Mesendoderm (in vitro differentiated cells): Measurements from ENCODE around the gene ZEB2.

Source experiments
- DNase-seq: peaks from one replicate; pipeline ENCODE4 v3.0.0; 2013
- H2AK5ac ChIP-seq: 2 replicates; pipeline ENCODE4 v1.6.1; 2013; ENCODE audit warnings: low read length, inconsistent platforms
- H2BK120ac ChIP-seq: 2 replicates; pipeline ENCODE4 v1.6.1; 2013; ENCODE audit warnings: low read depth, mild to moderate bottlenecking, low read length, moderate library complexity, mixed read lengths
- H2BK15ac ChIP-seq: replicated peaks from 2 replicates; pipeline ENCODE4 v1.6.1; 2013; ENCODE audit warnings: low read depth, mild to moderate bottlenecking, moderate library complexity
- H2BK5ac ChIP-seq: 2 replicates; pipeline ENCODE4 v1.6.1; 2013; ENCODE audit warnings: low read length, inconsistent platforms
- H3K18ac ChIP-seq: 2 replicates; pipeline ENCODE4 v1.6.1; 2013; ENCODE audit warnings: mild to moderate bottlenecking, low read length, mixed read lengths
- H3K23ac ChIP-seq: one replicate; pipeline ENCODE4 v1.6.1; 2013; ENCODE audit warnings: low read length
- H3K27ac ChIP-seq: 2 replicates; pipeline ENCODE4 v1.5.1; 2013; ENCODE audit warnings: low read depth, mild to moderate bottlenecking, inconsistent platforms, low read length, moderate library complexity
- H3K27me3 ChIP-seq: 2 replicates; pipeline ENCODE4 v1.6.1; 2013; ENCODE audit warnings: low read length, control low read depth, mild to moderate bottlenecking, inconsistent platforms; ENCODE audit not compliant: insufficient read depth, poor library complexity
- H3K36me3 ChIP-seq: 2 replicates; pipeline ENCODE4 v1.6.1; 2013; ENCODE audit warnings: low read length, inconsistent platforms; ENCODE audit not compliant: control insufficient read depth, insufficient read depth
- H3K4ac ChIP-seq: one replicate; pipeline ENCODE4 v1.6.1; 2013; ENCODE audit warnings: low read depth, mild to moderate bottlenecking, low read length, moderate library complexity
- H3K4me1 ChIP-seq: 2 replicates; pipeline ENCODE4 v1.6.1; 2013; ENCODE audit warnings: low read depth, low read length, inconsistent platforms; ENCODE audit not compliant: control insufficient read depth
- H3K4me2 ChIP-seq: 2 replicates; pipeline ENCODE4 v1.6.1; 2013; ENCODE audit warnings: low read length
- H3K4me3 ChIP-seq: 2 replicates; pipeline ENCODE4 v1.5.1; 2013; ENCODE audit warnings: mild to moderate bottlenecking, low read length
- H3K56ac ChIP-seq: one replicate; pipeline ENCODE4 v1.6.1; 2013; ENCODE audit warnings: low read length
- H3K79me1 ChIP-seq: 2 replicates; pipeline ENCODE4 v1.6.1; 2013; ENCODE audit warnings: low read length, inconsistent platforms
- H3K79me2 ChIP-seq: 2 replicates; pipeline ENCODE4 v1.6.1; 2013; ENCODE audit warnings: mild to moderate bottlenecking, low read length; ENCODE audit not compliant: control insufficient read depth, insufficient read depth
- H3K9ac ChIP-seq: 2 replicates; pipeline ENCODE4 v1.6.1; 2013; ENCODE audit warnings: low read length, inconsistent platforms
- H4K5ac ChIP-seq: one replicate; pipeline ENCODE4 v1.6.1; 2013; ENCODE audit warnings: low read length
- H4K8ac ChIP-seq: one replicate; pipeline ENCODE4 v1.6.1; 2013; ENCODE audit warnings: low read depth, mild to moderate bottlenecking, control low read depth, low read length, moderate library complexity
- WGBS: extraction: QIAGEN DNeasy Blood & Tissue Kit; methylation state at CpG from one replicate; pipeline ENCODE4 v1.1.7; 2013; ENCODE audit warnings: low lambda C conversion rate, missing lambda C conversion rate; ENCODE audit not compliant: insufficient coverage; ENCODE audit errors: extremely low coverage; 5-methylcytosine and 5-hydroxymethylcytosine counted together

The ZEB2 gene

GRCh38 chr2:144548532-144549191 lies 28.7 kb upstream of the ZEB2 start:
- no peak overlapping the region for H3K4me2 ChIP-seq
- H2BK5ac ChIP-seq, result no peak overlapping the region
- DNase-seq, result no peak
- no peak overlapping the region for H2AK5ac ChIP-seq
- H4K8ac ChIP-seq, result no peak overlapping the region
- H3K4me1 ChIP-seq, result no peaks in the 10 kb centered on the region
- H2BK15ac ChIP-seq, result no peak overlapping the region
- H3K23ac ChIP-seq, result no peak overlapping the region
- H2BK120ac ChIP-seq, result no peak overlapping the region
- H3K79me1 ChIP-seq, result no peaks in the 10 kb centered on the region
- no peak overlapping the region for H3K4ac ChIP-seq
- H3K4me3 ChIP-seq, result no peak overlapping the region
- no peaks in the 10 kb centered on the region for H3K27me3 ChIP-seq
- no peak overlapping the region for H3K18ac ChIP-seq
- no peak overlapping the region for H3K27ac ChIP-seq
- H4K5ac ChIP-seq, result no peak overlapping the region
- H3K36me3 ChIP-seq, result no peaks in the 10 kb centered on the region
- no peak overlapping the region for H3K56ac ChIP-seq
- H3K79me2 ChIP-seq, result no peaks in the 10 kb centered on the region
- H3K9ac ChIP-seq, result no peak overlapping the region

GRCh38 chr2:144548088-144548487 lies 28.2 kb upstream of the ZEB2 start:
- no peaks in the 10 kb centered on the region for H3K36me3 ChIP-seq
- H2BK5ac ChIP-seq, result no peak overlapping the region
- H3K18ac ChIP-seq, result no peak overlapping the region
- no peak overlapping the region for H2AK5ac ChIP-seq
- H3K56ac ChIP-seq, result no peak overlapping the region
- H3K4ac ChIP-seq, result no peak overlapping the region
- no peak overlapping the region for H3K4me2 ChIP-seq
- no peak overlapping the region for H2BK120ac ChIP-seq
- no peak overlapping the region for H3K9ac ChIP-seq
- no peaks in the 10 kb centered on the region for H3K79me1 ChIP-seq
- H2BK15ac ChIP-seq, result no peak overlapping the region
- DNase-seq, result no peak
- H3K4me1 ChIP-seq, result no peaks in the 10 kb centered on the region
- H3K79me2 ChIP-seq, result no peaks in the 10 kb centered on the region
- H3K27me3 ChIP-seq, result no peaks in the 10 kb centered on the region
- H3K23ac ChIP-seq, result no peak overlapping the region
- WGBS, result no CpG with 5 or more reads among the region's 1 CpG
- no peak overlapping the region for H3K4me3 ChIP-seq
- H4K5ac ChIP-seq, result no peak overlapping the region
- no peak overlapping the region for H3K27ac ChIP-seq
- H4K8ac ChIP-seq, result no peak overlapping the region

DNA sequence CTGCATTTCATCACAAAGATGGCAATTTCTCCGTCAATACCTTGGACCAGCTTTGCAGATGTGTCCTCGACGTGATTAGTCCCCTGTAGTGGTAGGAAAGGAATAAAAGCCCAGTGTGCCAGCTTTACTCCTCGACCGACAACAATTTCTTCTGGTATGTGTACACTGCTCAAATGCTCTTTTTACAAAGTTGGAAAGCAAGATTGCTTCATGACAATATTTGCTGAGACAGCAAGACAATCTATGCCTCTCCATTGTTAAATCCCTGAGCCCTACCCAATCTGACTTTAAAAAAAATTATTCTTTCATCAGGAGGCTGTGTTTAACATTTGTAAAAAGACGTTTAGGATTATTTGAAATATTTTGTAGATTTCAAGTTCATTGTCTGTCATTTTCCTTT lies 27.6 kb upstream of the ZEB2 start:
- H3K4me2 ChIP-seq, result no peak overlapping the region
- H4K8ac ChIP-seq, result no peak overlapping the region
- H2BK5ac ChIP-seq, result no peak overlapping the region
- no peak overlapping the region for H2BK15ac ChIP-seq
- WGBS, result 100% methylated on average over 1 of the region's 6 CpGs
- no peaks in the 10 kb centered on the region for H3K79me1 ChIP-seq
- no peak overlapping the region for H3K9ac ChIP-seq
- no peak overlapping the region for H4K5ac ChIP-seq
- no peaks in the 10 kb centered on the region for H3K79me2 ChIP-seq
- no peak overlapping the region for H2AK5ac ChIP-seq
- no peak overlapping the region for H3K23ac ChIP-seq
- H3K4me1 ChIP-seq, result no peaks in the 10 kb centered on the region
- no peaks in the 10 kb centered on the region for H3K27me3 ChIP-seq
- H3K4ac ChIP-seq, result no peak overlapping the region
- no peak overlapping the region for H2BK120ac ChIP-seq
- no peak overlapping the region for H3K18ac ChIP-seq
- H3K4me3 ChIP-seq, result no peak overlapping the region
- no peak overlapping the region for H3K27ac ChIP-seq
- DNase-seq, result no peak
- H3K56ac ChIP-seq, result no peak overlapping the region
- H3K36me3 ChIP-seq, result no peaks in the 10 kb centered on the region

GRCh38 chr2:144546933-144547332 lies 27.0 kb upstream of the ZEB2 start:
- no peak for DNase-seq
- H3K4me2 ChIP-seq, result no peak overlapping the region

GRCh38 chr2:144545787-144546186 lies 25.9 kb upstream of the ZEB2 start:
- H3K23ac ChIP-seq, result no peak overlapping the region
- H3K18ac ChIP-seq, result no peak overlapping the region
- no peak overlapping the region for H4K5ac ChIP-seq
- H3K9ac ChIP-seq, result no peak overlapping the region
- H2BK5ac ChIP-seq, result no peak overlapping the region
- H3K27me3 ChIP-seq, result no peaks in the 10 kb centered on the region
- DNase-seq, result no peak
- no peak overlapping the region for H2AK5ac ChIP-seq
- no peak overlapping the region for H3K4me2 ChIP-seq
- no peak overlapping the region for H3K4me3 ChIP-seq
- no peak overlapping the region for H4K8ac ChIP-seq
- no peaks in the 10 kb centered on the region for H3K36me3 ChIP-seq
- no peaks in the 10 kb centered on the region for H3K79me2 ChIP-seq
- H3K56ac ChIP-seq, result no peak overlapping the region
- no peak overlapping the region for H2BK120ac ChIP-seq
- H3K4ac ChIP-seq, result no peak overlapping the region
- no peak overlapping the region for H3K27ac ChIP-seq
- H3K4me1 ChIP-seq, result no peaks in the 10 kb centered on the region
- no peak overlapping the region for H2BK15ac ChIP-seq
- WGBS, result no CpG with 5 or more reads among the region's 2 CpGs
- H3K79me1 ChIP-seq, result no peaks in the 10 kb centered on the region

More at GRCh38 chr2:144546933-144547332, 27.0 kb upstream of the ZEB2 start:
- Histone ChIP-seq H3K79me1 (no peaks in the 10 kb centered on the region), H4K5ac (no peak overlapping the region), H3K36me3 (no peaks in the 10 kb centered on the region), H3K27me3 (no peaks in the 10 kb centered on the region), H3K9ac (no peak overlapping the region), H3K56ac (no peak overlapping the region), H3K18ac (no peak overlapping the region), H3K4ac (no peak overlapping the region), H2AK5ac (no peak overlapping the region), H3K27ac (no peak overlapping the region), H3K4me1 (no peaks in the 10 kb centered on the region), H2BK120ac (no peak overlapping the region), H2BK15ac (no peak overlapping the region), H2BK5ac (no peak overlapping the region), H3K79me2 (no peaks in the 10 kb centered on the region), H4K8ac (no peak overlapping the region), H3K23ac (no peak overlapping the region), H3K4me3 (no peak overlapping the region)
- no CpG with 5 or more reads among the region's 6 CpGs for WGBS

DNA sequence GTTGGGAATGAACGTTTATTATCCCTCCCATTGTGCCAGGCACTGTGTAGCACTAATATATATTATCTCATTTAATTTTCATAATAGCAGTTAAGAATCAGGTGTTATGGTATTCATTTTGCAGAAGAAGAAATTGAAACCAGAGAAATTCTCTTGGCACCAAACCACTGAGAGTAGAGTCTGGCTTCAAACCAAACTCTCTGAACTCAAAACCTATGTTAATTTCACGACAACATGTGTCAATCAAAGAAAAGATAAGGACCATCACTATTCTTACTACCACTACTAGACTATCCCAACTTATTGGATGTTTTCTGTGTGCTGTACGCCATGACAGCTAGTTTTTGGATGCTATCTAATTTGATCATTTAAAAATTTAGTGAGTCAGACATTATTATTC lies 24.1 kb upstream of the ZEB2 start:
- H2AK5ac ChIP-seq, result no peak overlapping the region
- no peak overlapping the region for H2BK120ac ChIP-seq
- no peak overlapping the region for H4K8ac ChIP-seq
- no peak overlapping the region for H2BK5ac ChIP-seq
- H3K36me3 ChIP-seq, result no peaks in the 10 kb centered on the region
- no peak overlapping the region for H3K56ac ChIP-seq
- no peak overlapping the region for H3K4ac ChIP-seq
- no peak overlapping the region for H3K4me2 ChIP-seq
- no peaks in the 10 kb centered on the region for H3K4me1 ChIP-seq
- H3K18ac ChIP-seq, result no peak overlapping the region
- no peaks in the 10 kb centered on the region for H3K79me1 ChIP-seq
- no peak for DNase-seq
- no peak overlapping the region for H3K27ac ChIP-seq
- H3K4me3 ChIP-seq, result no peak overlapping the region
- no peak overlapping the region for H4K5ac ChIP-seq
- no peaks in the 10 kb centered on the region for H3K79me2 ChIP-seq
- no peaks in the 10 kb centered on the region for H3K27me3 ChIP-seq
- no CpG with 5 or more reads among the region's 3 CpGs for WGBS
- no peak overlapping the region for H2BK15ac ChIP-seq
- no peak overlapping the region for H3K9ac ChIP-seq
- no peak overlapping the region for H3K23ac ChIP-seq
